ENCODE data around the gene NOSTRIN. TPM values are rescaled to one million over a fixed set of nuclear protein-coding genes. Genes with fewer than 3 reads are reported as not detected.

NOSTRIN gene
- total and polyA plus RNA-seq, 4 donors, result 11.4 to 20.4 (median 13.9) TPM

- no peak overlapping the region for H3K27ac ChIP-seq (ENCODE audit: low read depth, low read length)
- H3K4me3 ChIP-seq (ENCODE audit: low read depth, low read length), result no peak overlapping the region
- DNase-seq (ENCODE audit: low read depth in 4 of 6, low spot score in 6 of 6), result no peak
- 100% methylated on average over 3 of the region's 3 CpGs for WGBS (ENCODE audit: insufficient coverage)
- H3K36me3 ChIP-seq (ENCODE audit: control insufficient read depth, insufficient read depth, low read length), result no peaks in the 10 kb centered on the region
- H3K27me3 ChIP-seq (ENCODE audit: control insufficient read depth, insufficient read depth, low read length), result no peaks in the 10 kb centered on the region
- H3K4me1 ChIP-seq (ENCODE audit: control insufficient read depth, insufficient read depth, low read length), result no peaks in the 10 kb centered on the region
- no peaks in the 10 kb centered on the region for H3K9me3 ChIP-seq (ENCODE audit: control insufficient read depth, insufficient read depth, low read length)
These were observed 101.9 kb downstream of the NOSTRIN start for GRCh38 chr2:168904358-168904757.

DNA sequence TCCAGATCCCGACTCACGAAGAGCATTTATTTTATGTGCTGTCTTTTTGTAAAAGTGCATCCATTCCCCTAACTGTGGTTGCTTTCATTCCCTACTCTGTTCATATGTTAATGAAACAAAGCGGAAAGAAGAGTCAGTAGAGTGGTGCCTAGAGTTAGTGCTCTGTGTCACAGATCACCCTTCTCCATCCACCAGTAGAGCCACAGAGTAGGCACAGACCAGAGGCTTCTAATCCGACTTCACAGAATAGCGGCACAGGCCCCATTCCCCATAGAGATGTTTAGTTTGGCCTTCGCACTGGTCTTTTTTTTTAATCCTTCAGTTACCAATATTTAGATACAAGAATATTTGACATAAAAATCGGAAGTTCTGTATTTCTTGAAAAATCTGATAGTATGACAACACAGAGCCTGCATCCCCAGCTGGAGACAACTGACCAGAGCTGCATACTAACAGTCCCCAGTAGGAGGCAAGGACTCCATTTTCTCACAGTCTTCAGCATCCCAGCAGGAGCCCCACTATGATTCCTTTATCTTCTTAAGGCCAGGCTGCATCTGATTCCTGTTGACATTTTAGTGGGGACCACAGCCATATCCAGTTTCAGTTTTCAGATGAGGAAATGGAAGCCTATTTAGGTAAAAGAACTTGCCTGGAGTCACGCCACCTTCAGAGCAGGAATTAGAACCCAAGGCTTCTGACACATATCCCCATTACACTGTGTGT lies 105.7 kb downstream of the NOSTRIN start:
- H3K9me3 ChIP-seq (ENCODE audit: control insufficient read depth, insufficient read depth, low read length), result no peaks in the 10 kb centered on the region
- no peak overlapping the region for H3K27ac ChIP-seq (ENCODE audit: low read depth, low read length)
- WGBS (ENCODE audit: insufficient coverage), result no CpG with 5 or more reads among the region's 8 CpGs
- H3K36me3 ChIP-seq (ENCODE audit: control insufficient read depth, insufficient read depth, low read length), result no peaks in the 10 kb centered on the region
- H3K4me1 ChIP-seq (ENCODE audit: control insufficient read depth, insufficient read depth, low read length), result peaks cover 5% of the 10 kb centered on the region
- no peak overlapping the region for H3K4me3 ChIP-seq (ENCODE audit: low read depth, low read length)
- DNase-seq (ENCODE audit: low read depth in 4 of 6, low spot score in 6 of 6), result no peak
- H3K27me3 ChIP-seq (ENCODE audit: control insufficient read depth, insufficient read depth, low read length), result no peaks in the 10 kb centered on the region

- H3K36me3 ChIP-seq (ENCODE audit: control insufficient read depth, insufficient read depth, low read length), result no peaks in the 10 kb centered on the region
- no peak overlapping the region for H3K27ac ChIP-seq (ENCODE audit: low read depth, low read length)
- peak in 1 of 6 donors; percentile 89 for DNase-seq (ENCODE audit: low read depth in 4 of 6, low spot score in 6 of 6)
- no CpG with 5 or more reads among the region's 5 CpGs for WGBS (ENCODE audit: insufficient coverage)
- peaks cover 8% of the 10 kb centered on the region for H3K4me1 ChIP-seq (ENCODE audit: control insufficient read depth, insufficient read depth, low read length)
- peaks cover 2% of the 10 kb centered on the region for H3K27me3 ChIP-seq (ENCODE audit: control insufficient read depth, insufficient read depth, low read length)
- no peak overlapping the region for H3K4me3 ChIP-seq (ENCODE audit: low read depth, low read length)
- no peaks in the 10 kb centered on the region for H3K9me3 ChIP-seq (ENCODE audit: control insufficient read depth, insufficient read depth, low read length)
These were observed 107.9 kb downstream of the NOSTRIN start for GRCh38 chr2:168910330-168910729.

DNA sequence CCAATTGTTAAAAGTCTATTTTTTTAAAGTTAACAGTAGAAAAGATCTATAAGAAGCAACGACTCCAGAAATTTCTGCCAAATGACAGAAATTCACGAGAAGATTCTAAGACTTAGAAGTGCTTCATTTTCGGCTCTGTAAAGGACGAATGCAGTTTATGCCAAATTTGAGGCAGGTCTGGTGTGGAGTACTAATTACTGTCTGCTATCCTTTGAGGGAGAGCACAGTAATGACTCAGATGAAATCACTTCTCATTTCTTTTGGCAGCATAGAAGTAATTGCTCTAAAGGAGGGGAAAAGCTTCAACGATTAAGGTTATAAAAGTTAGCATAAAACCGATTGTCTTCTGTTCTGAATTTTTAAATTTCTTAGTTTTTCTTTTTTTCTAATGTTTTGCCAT lies 110.0 kb downstream of the NOSTRIN start:
- Histone ChIP-seq H3K27me3 (ENCODE audit: control insufficient read depth, insufficient read depth, low read length) (peaks cover 2% of the 10 kb centered on the region), H3K4me1 (ENCODE audit: control insufficient read depth, insufficient read depth, low read length) (peaks cover 8% of the 10 kb centered on the region), H3K36me3 (ENCODE audit: control insufficient read depth, insufficient read depth, low read length) (no peaks in the 10 kb centered on the region), H3K4me3 (ENCODE audit: low read depth, low read length) (peak overlapping the region; percentile 21), H3K9me3 (ENCODE audit: control insufficient read depth, insufficient read depth, low read length) (no peaks in the 10 kb centered on the region), H3K27ac (ENCODE audit: low read depth, low read length) (no peak overlapping the region)
- DNase-seq (ENCODE audit: low read depth in 4 of 6, low spot score in 6 of 6), result peak in 2 of 6 donors; percentile 55 to 83
- WGBS (ENCODE audit: insufficient coverage), result 32% methylated on average over 4 of the region's 6 CpGs

- peak overlapping the region; percentile 21 for H3K4me3 ChIP-seq (ENCODE audit: low read depth, low read length)
- no peaks in the 10 kb centered on the region for H3K36me3 ChIP-seq (ENCODE audit: control insufficient read depth, insufficient read depth, low read length)
- H3K27ac ChIP-seq (ENCODE audit: low read depth, low read length), result no peak overlapping the region
- no peaks in the 10 kb centered on the region for H3K9me3 ChIP-seq (ENCODE audit: control insufficient read depth, insufficient read depth, low read length)
- peak in 2 of 6 donors; percentile 87 to 90 for DNase-seq (ENCODE audit: low read depth in 4 of 6, low spot score in 6 of 6)
- H3K27me3 ChIP-seq (ENCODE audit: control insufficient read depth, insufficient read depth, low read length), result peaks cover 2% of the 10 kb centered on the region
- WGBS (ENCODE audit: insufficient coverage), result 11% methylated on average over 18 of the region's 21 CpGs
- H3K4me1 ChIP-seq (ENCODE audit: control insufficient read depth, insufficient read depth, low read length), result peaks cover 8% of the 10 kb centered on the region
These were observed 110.5 kb downstream of the NOSTRIN start for GRCh38 chr2:168912901-168913369.

DNA sequence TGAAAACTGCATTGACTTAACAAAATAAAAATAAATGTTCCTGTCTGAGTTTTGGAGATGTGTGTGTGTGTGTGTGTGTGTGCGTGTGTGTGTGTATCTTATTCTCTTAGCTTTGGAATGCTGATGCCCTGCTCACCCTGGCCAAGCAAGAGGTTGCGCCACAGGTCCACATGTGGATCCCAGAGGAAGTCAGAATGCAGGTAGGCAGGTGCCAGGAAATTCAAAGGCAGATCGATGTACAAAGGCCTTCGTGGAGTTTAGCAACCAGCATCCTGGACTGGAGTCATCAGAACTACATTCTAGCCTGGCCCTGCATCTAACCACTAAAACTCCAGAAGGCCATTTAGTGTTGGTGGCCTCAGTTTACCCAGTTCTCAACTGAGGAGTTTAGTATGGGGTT lies 111.1 kb downstream of the NOSTRIN start:
- Histone ChIP-seq H3K27ac (ENCODE audit: low read depth, low read length) (no peak overlapping the region), H3K36me3 (ENCODE audit: control insufficient read depth, insufficient read depth, low read length) (no peaks in the 10 kb centered on the region), H3K9me3 (ENCODE audit: control insufficient read depth, insufficient read depth, low read length) (no peaks in the 10 kb centered on the region), H3K27me3 (ENCODE audit: control insufficient read depth, insufficient read depth, low read length) (peaks cover 2% of the 10 kb centered on the region), H3K4me1 (ENCODE audit: control insufficient read depth, insufficient read depth, low read length) (peaks cover 8% of the 10 kb centered on the region), H3K4me3 (ENCODE audit: low read depth, low read length) (no peak overlapping the region)
- WGBS (ENCODE audit: insufficient coverage), result 56% methylated on average over 2 of the region's 4 CpGs
- DNase-seq (ENCODE audit: low read depth in 4 of 6, low spot score in 6 of 6), result peak in 1 of 6 donors; percentile 7

Other genes with a start within 250 kb of the NOSTRIN start
- 1 to 10 TPM; 6.9 to 9.4 TPM for gene SPC25, start 87.8 kb downstream of the NOSTRIN start, total RNA-seq
- gene SPC25, start 87.8 kb downstream of the NOSTRIN start, polyA plus RNA-seq (ENCODE audit: insufficient read length in 2 of 2), result 10 to 100 TPM; 10.3 to 10.4 TPM
- gene G6PC2, start 98.7 kb downstream of the NOSTRIN start, total RNA-seq, result under 1 TPM in 1 of 2 donors, not detected in 1; 0.11 TPM
- gene G6PC2, start 98.7 kb downstream of the NOSTRIN start, polyA plus RNA-seq (ENCODE audit: insufficient read length in 2 of 2), result under 1 TPM in 1 of 2 donors, not detected in 1; 0.09 TPM
- under 1 TPM; 0.20 to 0.66 TPM for gene ABCB11, start 228.7 kb downstream of the NOSTRIN start, total RNA-seq
- under 1 TPM; 0.19 to 0.30 TPM for gene ABCB11, start 228.7 kb downstream of the NOSTRIN start, polyA plus RNA-seq (ENCODE audit: insufficient read length in 2 of 2)

Measured in spinal cord (tissue), 10 donors.